ENCODE measurements around the gene TMEM223. TPM values are rescaled to one million over a fixed set of nuclear protein-coding genes. Genes with fewer than 3 reads are reported as not detected.

The TMEM223 gene
- total RNA-seq, 1 experiment from 2014 or later = 22.6 TPM

DNA sequence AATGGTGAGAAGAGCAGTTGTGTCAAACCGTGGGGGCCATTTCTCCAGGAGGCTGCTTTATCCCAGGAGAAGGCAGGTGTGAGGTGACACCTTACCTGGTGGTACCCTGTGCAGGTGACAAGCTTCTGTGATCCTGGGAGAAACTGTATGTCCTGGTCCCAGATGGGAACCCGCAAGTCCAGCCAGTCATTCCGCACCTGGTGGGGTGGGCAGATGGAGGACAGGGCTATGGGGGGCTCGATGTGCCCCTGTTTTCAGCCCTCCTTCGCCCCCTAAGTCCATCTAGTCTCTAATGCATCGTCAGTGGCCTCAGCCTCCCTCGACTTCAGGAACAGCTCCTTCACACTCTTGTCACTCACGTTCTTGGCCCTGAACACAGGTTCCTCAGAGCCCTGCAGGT is 43.5 kb upstream of the TMEM223 start:
- Histone ChIP-seq H3K4me1 (replicated peaks; ENCODE audit: insufficient read depth) (peaks cover 22% of the 10 kb centered on the region), H3K79me2 (ENCODE audit: low read depth) (peaks cover 56% of the 10 kb centered on the region), H3K27ac (no peak overlapping the region), H3K4me3 (no peak overlapping the region), H2AFZ (no peak overlapping the region), H3K27me3 (ENCODE audit: insufficient read depth, low read depth) (no peaks in the 10 kb centered on the region), H3K4me2 (no peak overlapping the region), H3K9me2 (ENCODE audit: insufficient read depth) (no peaks in the 10 kb centered on the region), H3F3A (ENCODE audit: insufficient read depth, low read depth) (peaks cover 56% of the 10 kb centered on the region), H4K20me1 (ENCODE audit: insufficient read depth) (peaks cover 2% of the 10 kb centered on the region), H3K9me3 (ENCODE audit: insufficient read depth, low read depth) (no peaks in the 10 kb centered on the region), H3K36me3 (ENCODE audit: low read depth) (peaks cover 24% of the 10 kb centered on the region)
- TF ChIP-seq EZH2 (IDR thresholded peaks at IDR 0.05; ENCODE audit: low read depth) = no peak
- TF ChIP-seq, protein P1, sequence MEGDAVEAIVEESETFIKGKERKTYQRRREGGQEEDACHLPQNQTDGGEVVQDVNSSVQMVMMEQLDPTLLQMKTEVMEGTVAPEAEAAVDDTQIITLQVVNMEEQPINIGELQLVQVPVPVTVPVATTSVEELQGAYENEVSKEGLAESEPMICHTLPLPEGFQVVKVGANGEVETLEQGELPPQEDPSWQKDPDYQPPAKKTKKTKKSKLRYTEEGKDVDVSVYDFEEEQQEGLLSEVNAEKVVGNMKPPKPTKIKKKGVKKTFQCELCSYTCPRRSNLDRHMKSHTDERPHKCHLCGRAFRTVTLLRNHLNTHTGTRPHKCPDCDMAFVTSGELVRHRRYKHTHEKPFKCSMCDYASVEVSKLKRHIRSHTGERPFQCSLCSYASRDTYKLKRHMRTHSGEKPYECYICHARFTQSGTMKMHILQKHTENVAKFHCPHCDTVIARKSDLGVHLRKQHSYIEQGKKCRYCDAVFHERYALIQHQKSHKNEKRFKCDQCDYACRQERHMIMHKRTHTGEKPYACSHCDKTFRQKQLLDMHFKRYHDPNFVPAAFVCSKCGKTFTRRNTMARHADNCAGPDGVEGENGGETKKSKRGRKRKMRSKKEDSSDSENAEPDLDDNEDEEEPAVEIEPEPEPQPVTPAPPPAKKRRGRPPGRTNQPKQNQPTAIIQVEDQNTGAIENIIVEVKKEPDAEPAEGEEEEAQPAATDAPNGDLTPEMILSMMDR (conservative IDR thresholded peaks at IDR 0.05) = no peak
- BruUV-seq (replicated peaks) = no TSS peak
- ChIA-PET CTCF (no interaction called here), POLR2A (ENCODE audit: unreplicated experiment) (no interaction called here)
- intact Hi-C loops (cut with micrococcal nuclease; ENCODE audit: unreplicated experiment) = no loop called here
- DNase-seq = no peak

DNA sequence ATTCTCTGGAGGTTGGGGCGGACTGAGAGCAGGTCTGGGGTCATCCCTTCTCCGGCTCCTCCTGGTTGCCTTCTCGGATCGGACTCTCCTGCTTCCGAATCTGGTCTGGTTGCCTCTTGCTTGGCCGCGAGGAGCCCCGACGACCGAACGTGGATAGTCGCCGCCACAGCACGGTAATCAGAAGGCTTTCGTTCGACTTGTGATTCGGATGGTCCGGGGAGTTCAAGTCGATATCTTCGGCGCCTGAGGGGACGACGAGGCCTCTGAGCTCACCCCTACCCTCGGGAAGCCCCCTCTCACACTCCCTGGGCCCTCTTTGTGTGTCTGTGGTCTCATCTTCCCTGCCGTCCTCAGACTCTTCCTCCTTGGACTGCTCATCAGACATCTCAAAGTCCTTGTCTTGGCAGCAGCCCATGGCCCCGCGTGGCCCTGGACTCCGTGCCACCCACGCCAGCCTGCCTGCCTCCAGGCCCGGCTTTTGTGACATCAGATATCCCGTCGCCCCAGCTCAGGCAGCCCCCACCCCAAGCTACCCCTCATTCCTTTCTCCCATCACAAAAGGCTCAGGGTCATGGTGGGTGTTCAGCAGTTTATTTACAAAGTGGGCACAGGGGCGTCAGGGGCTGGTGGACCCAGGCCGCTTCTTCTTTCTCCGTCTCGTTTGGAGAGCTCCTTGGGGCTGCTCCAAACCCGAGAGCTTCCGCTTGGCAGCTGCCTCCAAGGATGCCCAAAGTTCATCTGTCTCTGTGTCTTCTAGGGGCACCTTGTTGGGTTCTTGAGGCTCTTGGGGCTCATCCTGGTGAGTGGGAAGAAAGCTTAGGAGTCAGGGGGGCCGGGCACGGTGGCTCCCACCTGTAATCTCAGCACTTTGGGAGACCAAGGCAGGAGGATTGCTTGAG is 40.8 kb upstream of the TMEM223 start, which contains the start of gene TEX54:
Gene TEX54, minus strand, starts transcription at position 506 of the 899 bp plus-strand sequence.
- H3K9me2 ChIP-seq (ENCODE audit: insufficient read depth) = no peaks in the 10 kb centered on the region
- peak within 1 kb of the TSS; percentile 76 for H2AFZ ChIP-seq
- peaks cover 39% of the 10 kb centered on the region for H3F3A ChIP-seq (ENCODE audit: insufficient read depth, low read depth)
- H3K4me3 ChIP-seq = peak within 1 kb of the TSS; percentile 100
- H3K27ac ChIP-seq = peak within 1 kb of the TSS; percentile 77
- peak within 1 kb of the TSS; percentile 100 for H3K4me2 ChIP-seq
- peaks cover 33% of the 10 kb centered on the region for H3K36me3 ChIP-seq (ENCODE audit: low read depth)
- TF ChIP-seq, protein P1 (conservative IDR thresholded peaks at IDR 0.05) = no peak
- no peak for TF ChIP-seq EZH2 (IDR thresholded peaks at IDR 0.05; ENCODE audit: low read depth)
- peaks cover 17% of the 10 kb centered on the region for H4K20me1 ChIP-seq (ENCODE audit: insufficient read depth)
- intact Hi-C loops (cut with micrococcal nuclease; ENCODE audit: unreplicated experiment) = loop anchor here (1.0 to 2.0 kb wide), 2 partner anchors 27 to 452 kb away; partner anchors contain the start of gene NXF1
- no peaks in the 10 kb centered on the region for H3K9me3 ChIP-seq (ENCODE audit: insufficient read depth, low read depth)
- CTCF ChIA-PET = interaction anchor here (1.0 kb wide), 1 partner anchor 48 kb away, joined by 5 read pairs; the partner anchor contains the start of gene SLC3A2
- peaks cover 66% of the 10 kb centered on the region for H3K79me2 ChIP-seq (ENCODE audit: low read depth)
- POLR2A ChIA-PET (ENCODE audit: unreplicated experiment) = interaction anchor here (0.6 to 1.3 kb wide), 6 partner anchors 9 to 168 kb away, joined by 5 to 19 read pairs (median 10); partner anchors contain the start of genes C11orf98, CSKMT, HNRNPUL2 and ZBTB3
- peak in 1 of 2 experiments; percentile 3 for DNase-seq
- no peaks in the 10 kb centered on the region for H3K27me3 ChIP-seq (ENCODE audit: insufficient read depth, low read depth)
- BruUV-seq (replicated peaks) = TSS peak; percentile 82
- peaks cover 22% of the 10 kb centered on the region for H3K4me1 ChIP-seq (replicated peaks; ENCODE audit: insufficient read depth)

DNA sequence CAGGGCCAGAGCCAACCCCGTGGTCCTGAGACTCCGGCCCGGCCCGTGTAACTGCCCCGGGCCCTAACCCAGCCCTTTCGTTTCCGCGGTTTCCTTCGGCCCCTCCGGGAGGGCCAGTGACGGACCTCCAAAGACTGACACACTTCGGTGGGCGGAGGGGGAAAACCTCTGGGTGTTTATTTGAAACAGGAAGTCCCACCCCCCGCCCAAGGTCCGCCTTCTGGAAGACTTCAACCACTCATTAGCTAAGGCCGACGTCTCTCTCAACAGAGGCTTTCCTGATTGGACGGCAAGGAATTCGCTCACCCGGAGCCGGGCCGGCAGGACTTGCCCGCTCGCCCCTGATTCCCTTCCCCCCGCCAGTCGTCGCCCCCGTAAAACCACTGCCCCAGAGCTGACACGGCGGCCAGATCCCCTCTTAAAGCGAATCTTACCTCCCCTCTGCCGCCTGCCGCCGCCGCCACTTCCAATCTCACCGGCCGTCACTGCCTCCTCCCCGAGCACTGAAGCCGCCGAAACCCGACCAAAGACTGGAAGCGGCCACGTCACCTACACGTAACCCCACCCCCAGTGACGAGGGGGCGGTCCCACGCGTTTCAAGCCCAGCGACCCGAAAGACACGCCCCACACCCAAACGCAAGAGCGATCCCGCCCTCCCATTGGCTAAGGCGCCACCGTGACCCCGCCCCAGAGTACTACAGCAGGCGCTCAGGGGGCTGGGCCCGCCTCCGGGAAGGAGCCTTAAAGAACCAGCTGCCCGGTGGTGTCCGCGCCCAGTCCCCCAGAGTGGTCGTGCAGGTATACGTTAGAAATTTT is 39.9 kb upstream of the TMEM223 start, which contains the start of gene STX5:
Gene STX5, minus strand, starts transcription at position 532 of the 816 bp plus-strand sequence. CDS start 808 bp downstream, outside the sequence.
- Histone ChIP-seq H3K9me3 (ENCODE audit: insufficient read depth, low read depth) (no peaks in the 10 kb centered on the region), H3K27ac (peak within 1 kb of the TSS; percentile 77), H3K4me3 (peak within 1 kb of the TSS; percentile 100), H3K4me2 (peak within 1 kb of the TSS; percentile 100), H3F3A (ENCODE audit: insufficient read depth, low read depth) (peaks cover 33% of the 10 kb centered on the region), H3K4me1 (replicated peaks; ENCODE audit: insufficient read depth) (peaks cover 22% of the 10 kb centered on the region), H3K27me3 (ENCODE audit: insufficient read depth, low read depth) (no peaks in the 10 kb centered on the region), H4K20me1 (ENCODE audit: insufficient read depth) (peaks cover 24% of the 10 kb centered on the region), H3K9me2 (ENCODE audit: insufficient read depth) (no peaks in the 10 kb centered on the region), H2AFZ (peak within 1 kb of the TSS; percentile 76), H3K79me2 (ENCODE audit: low read depth) (peaks cover 64% of the 10 kb centered on the region), H3K36me3 (ENCODE audit: low read depth) (peaks cover 34% of the 10 kb centered on the region)
- POLR2A ChIA-PET (ENCODE audit: unreplicated experiment) = interaction anchor here (0.6 to 1.3 kb wide), 10 partner anchors 10 to 276 kb away, joined by 3 to 19 read pairs (median 8); partner anchors contain the start of genes C11orf98, CSKMT, HNRNPUL2 and ZBTB3
- BruUV-seq (replicated peaks) = no TSS peak
- intact Hi-C loops (cut with micrococcal nuclease; ENCODE audit: unreplicated experiment) = loop anchor here (1.0 to 2.0 kb wide), 4 partner anchors 8 to 451 kb away; partner anchors contain the start of genes NXF1, TMEM179B and WDR74
- DNase-seq = peak; percentile 96 to 99
- TF ChIP-seq, protein P1 (conservative IDR thresholded peaks at IDR 0.05) = no peak
- no peak for TF ChIP-seq EZH2 (IDR thresholded peaks at IDR 0.05; ENCODE audit: low read depth)
- CTCF ChIA-PET = interaction anchor here (0.6 kb wide), 1 partner anchor 701 kb away, joined by 3 read pairs; no protein-coding TSS in a partner anchor
